Neuronal stem cell (in vitro differentiated cells): ENCODE measurements around the gene CXXC4.

ENCODE experiments used
- DNase-seq: peaks from one replicate; pipeline ENCODE4 v3.0.0-alpha.2; 2013; ENCODE audit warnings: low spot score
- H2AFZ ChIP-seq: one replicate; pipeline ENCODE4 v1.6.1; 2013; ENCODE audit warnings: mild to moderate bottlenecking, low read length, inconsistent platforms
- H2AK5ac ChIP-seq: 2 replicates; pipeline ENCODE4 v1.6.1; 2013; ENCODE audit warnings: low read depth, mild to moderate bottlenecking, inconsistent platforms, low read length, moderate library complexity, mixed read lengths
- H2BK120ac ChIP-seq: 2 replicates; pipeline ENCODE4 v1.6.1; 2013; ENCODE audit warnings: low read depth, mild to moderate bottlenecking, inconsistent platforms, low read length, moderate library complexity, mixed read lengths
- H2BK12ac ChIP-seq: one replicate; pipeline ENCODE4 v1.6.1; 2013; ENCODE audit warnings: low read length, inconsistent platforms
- H2BK15ac ChIP-seq: 2 replicates; pipeline ENCODE4 v1.6.1; 2013; ENCODE audit warnings: mild to moderate bottlenecking, low read length, inconsistent platforms, mixed read lengths
- H2BK5ac ChIP-seq: one replicate; pipeline ENCODE4 v1.6.1; 2013; ENCODE audit warnings: inconsistent platforms, mild to moderate bottlenecking, low read length, moderate library complexity
- H3K14ac ChIP-seq: one replicate; pipeline ENCODE4 v1.6.1; 2013; ENCODE audit warnings: low read length, inconsistent platforms
- H3K18ac ChIP-seq: 2 replicates; pipeline ENCODE4 v1.6.1; 2013; ENCODE audit warnings: low read length, inconsistent platforms
- H3K23ac ChIP-seq: 2 replicates; pipeline ENCODE4 v1.6.1; 2013; ENCODE audit warnings: low read depth, mild to moderate bottlenecking, mixed read lengths, low read length, inconsistent platforms; ENCODE audit not compliant: poor library complexity
- H3K27ac ChIP-seq: replicated peaks from 3 replicates; pipeline ENCODE4 v1.5.1; 2013; ENCODE audit warnings: low read length, inconsistent platforms
- H3K27me3 ChIP-seq, 3 experiments: 2 replicates each; pipeline ENCODE4 v1.6.1; 2013; ENCODE audit warnings: low read length in 3 of 3, mild to moderate bottlenecking in 2 of 3, inconsistent platforms in 1 of 3, low read depth in 1 of 3, mixed read lengths in 1 of 3, moderate library complexity in 1 of 3; ENCODE audit not compliant: control insufficient read depth in 3 of 3, insufficient read depth in 3 of 3
- H3K36me3 ChIP-seq, 2 donors: replicated peaks in 1 of 2; 2 replicates each; pipeline ENCODE4 v1.6.1; 2013; ENCODE audit warnings: low read length in 2 of 2; ENCODE audit not compliant: control insufficient read depth in 2 of 2, insufficient read depth in 2 of 2
- H3K4ac ChIP-seq: 2 replicates; pipeline ENCODE4 v1.6.1; 2013; ENCODE audit warnings: inconsistent platforms, mild to moderate bottlenecking, low read length, moderate library complexity
- H3K4me1 ChIP-seq, 2 donors: 1 replicate in 1 of 2; 2 replicates in 1 of 2; pipeline ENCODE4 v1.6.1; 2013; ENCODE audit warnings: low read length in 2 of 2, low read depth in 1 of 2; ENCODE audit not compliant: control insufficient read depth in 2 of 2, insufficient read depth in 1 of 2
- H3K4me2 ChIP-seq: one replicate; pipeline ENCODE4 v1.6.1; 2013; ENCODE audit warnings: mild to moderate bottlenecking, low read length, inconsistent platforms; ENCODE audit not compliant: insufficient read depth, poor library complexity, severe bottlenecking
- H3K4me3 ChIP-seq, 2 donors: 2 replicates each; pipeline ENCODE4 v1.5.1; 2013; ENCODE audit warnings: low read length in 2 of 2, mild to moderate bottlenecking in 2 of 2, inconsistent platforms in 1 of 2, moderate library complexity in 1 of 2
- H3K79me1 ChIP-seq: one replicate; pipeline ENCODE4 v1.6.1; 2013; ENCODE audit warnings: low read depth, mild to moderate bottlenecking, inconsistent platforms, low read length, moderate library complexity
- H3K9ac ChIP-seq: one replicate; pipeline ENCODE4 v1.6.1; 2013; ENCODE audit warnings: mild to moderate bottlenecking, low read depth, low read length, inconsistent platforms; ENCODE audit not compliant: poor library complexity
- H3K9me3 ChIP-seq, 2 donors: replicated peaks in 1 of 2; 2 replicates each; pipeline versions ENCODE3 to v1.6.1; 2013; ENCODE audit warnings: low read length in 2 of 2, mild to moderate bottlenecking in 2 of 2, inconsistent platforms in 1 of 2, low read depth in 1 of 2, mixed read lengths in 1 of 2, moderate library complexity in 1 of 2; ENCODE audit not compliant: control insufficient read depth in 2 of 2, insufficient read depth in 1 of 2
- H4K8ac ChIP-seq: one replicate; pipeline ENCODE4 v1.6.1; 2013; ENCODE audit warnings: low read depth, mild to moderate bottlenecking, inconsistent platforms, low read length, moderate library complexity
- H4K91ac ChIP-seq: one replicate; pipeline ENCODE4 v1.6.1; 2013; ENCODE audit warnings: low read length, low read depth, mild to moderate bottlenecking, inconsistent platforms; ENCODE audit not compliant: poor library complexity
- WGBS, 2 donors: extraction: QIAGEN DNeasy Blood & Tissue Kit; methylation state at CpG; one replicate each; pipeline ENCODE4 v1.1.7; 2013; ENCODE audit warnings: missing lambda C conversion rate in 2 of 2, mixed read lengths in 1 of 2; ENCODE audit not compliant: insufficient read length in 2 of 2, insufficient replicate concordance in 1 of 2; ENCODE audit errors: extremely low coverage in 2 of 2; 5-methylcytosine and 5-hydroxymethylcytosine counted together

Gene CXXC4

DNA sequence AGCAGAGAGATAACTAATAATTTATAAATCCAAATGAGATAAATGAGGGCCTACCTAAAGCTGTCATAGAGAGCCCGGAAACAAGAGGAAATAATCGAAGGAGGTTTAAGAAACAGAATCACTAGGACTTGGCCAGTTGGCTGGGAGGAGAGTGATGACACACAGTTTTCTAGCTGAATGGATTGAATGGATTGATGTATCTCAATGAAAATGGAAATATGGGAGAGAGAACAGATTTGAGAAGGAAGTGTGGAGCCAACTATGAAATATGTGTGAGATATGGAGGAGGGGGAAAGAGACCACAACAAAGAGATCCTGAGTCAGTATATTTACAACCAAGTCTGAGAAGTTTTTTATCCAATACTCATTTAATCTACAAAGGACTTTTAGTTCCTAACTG is 35.7 kb upstream of the CXXC4 start:
- no peak overlapping the region for H4K91ac ChIP-seq
- H3K23ac ChIP-seq = no peak overlapping the region
- H3K27ac ChIP-seq = no peak overlapping the region
- H2AFZ ChIP-seq = no peak overlapping the region
- no peak overlapping the region for H3K9ac ChIP-seq
- WGBS, 2 donors = no CpG with 5 or more reads among the region's 2 CpGs
- H3K4me2 ChIP-seq = no peak overlapping the region
- no peaks in the 10 kb centered on the region for H3K27me3 ChIP-seq
- no peak overlapping the region for H2BK120ac ChIP-seq
- H3K4ac ChIP-seq = no peak overlapping the region
- peaks cover 0 to 7% of the 10 kb centered on the region in 2 donors for H3K4me1 ChIP-seq
- H3K36me3 ChIP-seq = no peaks in the 10 kb centered on the region
- no peak overlapping the region for H3K14ac ChIP-seq
- H3K18ac ChIP-seq = no peak overlapping the region
- no peak overlapping the region for H3K4me3 ChIP-seq
- no peaks in the 10 kb centered on the region for H3K79me1 ChIP-seq
- no peak overlapping the region for H2AK5ac ChIP-seq
- DNase-seq = no peak
- H3K9me3 ChIP-seq = peaks cover 0 to 3% of the 10 kb centered on the region in 2 donors
- no peak overlapping the region for H4K8ac ChIP-seq
- no peak overlapping the region for H2BK15ac ChIP-seq
- no peak overlapping the region for H2BK12ac ChIP-seq
- H2BK5ac ChIP-seq = no peak overlapping the region

DNA sequence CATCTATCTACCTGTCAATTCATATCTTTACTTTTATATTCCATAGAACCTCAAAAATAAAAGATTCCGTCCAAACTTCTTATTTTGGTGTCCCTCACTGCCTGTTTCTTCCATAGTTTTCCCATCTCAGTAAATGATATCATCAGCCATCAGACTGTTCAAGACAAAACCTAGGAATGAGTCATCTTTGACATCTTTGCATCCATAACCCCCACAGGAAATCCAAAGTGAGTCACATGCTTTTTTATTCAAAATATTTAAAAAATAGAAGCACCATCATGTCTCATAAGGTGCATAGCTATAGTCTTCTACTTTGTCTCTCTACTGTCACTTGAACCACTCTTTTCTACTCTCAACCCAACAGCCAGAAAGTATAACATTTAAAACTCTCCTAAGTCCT is 29.9 kb upstream of the CXXC4 start:
- no peak overlapping the region for H2AK5ac ChIP-seq
- H3K4me1 ChIP-seq = no peaks in the 10 kb centered on the region
- H3K4me2 ChIP-seq = no peak overlapping the region
- no peaks in the 10 kb centered on the region for H3K79me1 ChIP-seq
- H2BK15ac ChIP-seq = no peak overlapping the region
- H3K27me3 ChIP-seq = no peaks in the 10 kb centered on the region
- no CpG with 5 or more reads among the region's 1 CpG for WGBS, 2 donors
- H3K18ac ChIP-seq = no peak overlapping the region
- H3K9me3 ChIP-seq = peaks cover 0 to 3% of the 10 kb centered on the region in 2 donors
- H2BK12ac ChIP-seq = no peak overlapping the region
- H2BK5ac ChIP-seq = no peak overlapping the region
- no peak overlapping the region for H3K14ac ChIP-seq
- no peaks in the 10 kb centered on the region for H3K36me3 ChIP-seq
- no peak overlapping the region for H2BK120ac ChIP-seq
- H3K4ac ChIP-seq = no peak overlapping the region
- H2AFZ ChIP-seq = no peak overlapping the region
- H4K91ac ChIP-seq = no peak overlapping the region
- H3K23ac ChIP-seq = no peak overlapping the region
- H3K9ac ChIP-seq = no peak overlapping the region
- H3K4me3 ChIP-seq = no peak overlapping the region
- no peak overlapping the region for H4K8ac ChIP-seq
- H3K27ac ChIP-seq = no peak overlapping the region
- DNase-seq = no peak

GRCh38 chr4:104524026-104524425 is 29.3 kb upstream of the CXXC4 start:
- H3K27me3 ChIP-seq = no peaks in the 10 kb centered on the region
- H3K4me3 ChIP-seq = no peak overlapping the region
- H3K79me1 ChIP-seq = no peaks in the 10 kb centered on the region
- no peak overlapping the region for H4K8ac ChIP-seq
- no peak overlapping the region for H3K18ac ChIP-seq
- no peak overlapping the region for H3K4me2 ChIP-seq
- no peak overlapping the region for H3K23ac ChIP-seq
- no peak overlapping the region for H4K91ac ChIP-seq
- H3K4ac ChIP-seq = no peak overlapping the region
- H3K9me3 ChIP-seq = peaks cover 0 to 3% of the 10 kb centered on the region in 2 donors
- H2BK120ac ChIP-seq = no peak overlapping the region
- H3K9ac ChIP-seq = no peak overlapping the region
- no peak overlapping the region for H2BK12ac ChIP-seq
- no CpG with 5 or more reads among the region's 2 CpGs for WGBS, 2 donors
- no peak for DNase-seq
- H2BK15ac ChIP-seq = no peak overlapping the region
- no peaks in the 10 kb centered on the region for H3K4me1 ChIP-seq
- H2BK5ac ChIP-seq = no peak overlapping the region
- no peak overlapping the region for H2AK5ac ChIP-seq
- no peak overlapping the region for H3K27ac ChIP-seq
- H3K36me3 ChIP-seq = no peaks in the 10 kb centered on the region
- peak overlapping the region; percentile 38 for H2AFZ ChIP-seq
- H3K14ac ChIP-seq = no peak overlapping the region

DNA sequence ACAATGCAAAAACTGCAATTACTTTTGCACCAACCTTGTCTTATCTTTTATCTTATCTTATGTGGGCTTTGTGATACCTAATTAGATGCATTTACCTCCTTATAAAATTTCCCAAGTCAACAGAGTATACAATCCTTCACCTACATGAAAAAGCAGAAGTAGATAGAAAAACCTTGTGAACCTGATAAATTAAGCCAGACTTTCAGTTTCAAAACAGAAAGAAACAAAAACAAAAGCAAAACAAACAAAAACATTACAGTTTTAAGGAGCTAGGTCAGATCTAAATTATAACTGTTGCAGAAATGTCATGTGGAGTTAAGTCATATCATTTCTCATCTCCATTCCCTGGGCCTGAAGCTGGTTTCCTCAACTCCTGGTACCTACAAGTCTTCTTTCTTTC is 24.9 kb upstream of the CXXC4 start:
- no peaks in the 10 kb centered on the region for H3K9me3 ChIP-seq
- no peaks in the 10 kb centered on the region for H3K79me1 ChIP-seq
- no peak overlapping the region for H3K14ac ChIP-seq

More for the DNA sequence above, 24.9 kb upstream of the CXXC4 start:
- Histone ChIP-seq H3K9ac (no peak overlapping the region), H2BK120ac (no peak overlapping the region), H4K91ac (no peak overlapping the region), H3K36me3 (no peaks in the 10 kb centered on the region), H3K27ac (no peak overlapping the region), H3K18ac (no peak overlapping the region), H2BK12ac (no peak overlapping the region), H3K4ac (no peak overlapping the region), H2AK5ac (no peak overlapping the region), H2BK15ac (no peak overlapping the region), H3K4me2 (no peak overlapping the region), H2BK5ac (no peak overlapping the region), H3K4me3 (no peak overlapping the region), H3K4me1 (no peaks in the 10 kb centered on the region), H4K8ac (no peak overlapping the region), H2AFZ (no peak overlapping the region), H3K27me3 (no peaks in the 10 kb centered on the region), H3K23ac (no peak overlapping the region)
- DNase-seq = no peak
